Trophoblast cell (in vitro differentiated cells and primary cell): ENCODE data around the gene CSMD2.

Experiments
- DNase-seq, 2 donors: peaks; one replicate each; pipeline ENCODE4 v3.0.0-alpha.2; 2016
- H2AFZ ChIP-seq: 2 replicates; pipeline ENCODE4 v1.6.1; 2013; ENCODE audit warnings: low read length, moderate library complexity, mild to moderate bottlenecking; ENCODE audit not compliant: insufficient read depth, poor library complexity
- H2AK5ac ChIP-seq: 2 replicates; pipeline ENCODE4 v1.6.1; 2013; ENCODE audit warnings: mild to moderate bottlenecking, low read length
- H2BK120ac ChIP-seq: 2 replicates; pipeline ENCODE4 v1.6.1; 2013; ENCODE audit warnings: low read length, mild to moderate bottlenecking, moderate library complexity; ENCODE audit not compliant: insufficient read depth, poor library complexity
- H2BK12ac ChIP-seq: 2 replicates; pipeline ENCODE4 v1.6.1; 2013; ENCODE audit warnings: mild to moderate bottlenecking, low read length, moderate library complexity
- H2BK5ac ChIP-seq: 2 replicates; pipeline ENCODE4 v1.6.1; 2013; ENCODE audit warnings: low read length, low read depth, moderate library complexity, mild to moderate bottlenecking; ENCODE audit not compliant: poor library complexity
- H3K14ac ChIP-seq: 2 replicates; pipeline ENCODE4 v1.6.1; 2013; ENCODE audit warnings: mild to moderate bottlenecking, low read length
- H3K18ac ChIP-seq: 2 replicates; pipeline ENCODE4 v1.6.1; 2013; ENCODE audit warnings: mild to moderate bottlenecking, low read length
- H3K23ac ChIP-seq: 2 replicates; pipeline ENCODE4 v1.6.1; 2013; ENCODE audit warnings: low read length
- H3K27ac ChIP-seq: 2 replicates; pipeline ENCODE4 v1.5.1; 2013; ENCODE audit warnings: low read depth, mild to moderate bottlenecking, inconsistent platforms, low read length, moderate library complexity
- H3K27me3 ChIP-seq: 2 replicates; pipeline ENCODE4 v1.6.1; 2013; ENCODE audit warnings: inconsistent platforms, mild to moderate bottlenecking, low read length, moderate library complexity; ENCODE audit not compliant: insufficient read depth
- H3K36me3 ChIP-seq, 2 experiments: 1 replicate in 1 of 2; 2 replicates in 1 of 2; pipeline ENCODE4 v1.6.1; 2013; ENCODE audit warnings: low read length in 2 of 2, mild to moderate bottlenecking in 2 of 2, moderate library complexity in 1 of 2; ENCODE audit not compliant: insufficient read depth in 2 of 2, control insufficient read depth in 1 of 2
- H3K4ac ChIP-seq: 2 replicates; pipeline ENCODE4 v1.6.1; 2013; ENCODE audit warnings: low read depth, mild to moderate bottlenecking, low read length, moderate library complexity
- H3K4me1 ChIP-seq, 2 experiments: 1 replicate in 1 of 2; 2 replicates in 1 of 2; pipeline ENCODE4 v1.6.1; 2013; ENCODE audit warnings: low read length in 2 of 2, mild to moderate bottlenecking in 2 of 2, moderate library complexity in 1 of 2; ENCODE audit not compliant: insufficient read depth in 2 of 2, control insufficient read depth in 1 of 2
- H3K4me2 ChIP-seq: 2 replicates; pipeline ENCODE4 v1.6.1; 2013; ENCODE audit warnings: inconsistent platforms, mild to moderate bottlenecking, low read length, moderate library complexity
- H3K4me3 ChIP-seq: 2 replicates; pipeline ENCODE4 v1.5.1; 2013; ENCODE audit warnings: mild to moderate bottlenecking, low read depth, low read length, inconsistent platforms
- H3K79me1 ChIP-seq: one replicate; pipeline ENCODE4 v1.6.1; 2013; ENCODE audit warnings: low read length
- H3K79me2 ChIP-seq: 2 replicates; pipeline ENCODE4 v1.6.1; 2013; ENCODE audit warnings: low read length, mild to moderate bottlenecking; ENCODE audit not compliant: control insufficient read depth, insufficient read depth, poor library complexity
- H3K9ac ChIP-seq: 2 replicates; pipeline ENCODE4 v1.6.1; 2013; ENCODE audit warnings: mild to moderate bottlenecking, low read length
- H3K9me3 ChIP-seq: 2 replicates; pipeline ENCODE4 v1.6.1; 2013; ENCODE audit warnings: low read depth, mild to moderate bottlenecking, control low read depth, inconsistent platforms, low read length; ENCODE audit not compliant: insufficient read depth
- H4K12ac ChIP-seq: 2 replicates; pipeline ENCODE4 v1.6.1; 2013; ENCODE audit warnings: low read depth, mild to moderate bottlenecking, low read length, moderate library complexity
- H4K8ac ChIP-seq: 2 replicates; pipeline ENCODE4 v1.6.1; 2013; ENCODE audit warnings: low read depth, mild to moderate bottlenecking, low read length, moderate library complexity
- H4K91ac ChIP-seq: one replicate; pipeline ENCODE4 v1.6.1; 2013; ENCODE audit warnings: low read depth, mild to moderate bottlenecking, low read length, moderate library complexity
- WGBS: extraction: QIAGEN DNeasy Blood & Tissue Kit; methylation state at CpG from one replicate; pipeline ENCODE4 v1.1.7; 2013; ENCODE audit warnings: missing lambda C conversion rate; ENCODE audit not compliant: insufficient read length, insufficient coverage; ENCODE audit errors: extremely low coverage; 5-methylcytosine and 5-hydroxymethylcytosine counted together

The CSMD2 gene

GRCh38 chr1:33782776-33783175 is 382.3 kb downstream of the CSMD2 start:
- no peak overlapping the region for H3K14ac ChIP-seq
- H3K4ac ChIP-seq = no peak overlapping the region
- H3K79me1 ChIP-seq = no peaks in the 10 kb centered on the region
- no peak overlapping the region for H2BK5ac ChIP-seq
- no peak overlapping the region for H3K4me3 ChIP-seq
- no peak overlapping the region for H2AK5ac ChIP-seq
- DNase-seq = no peak
- H3K18ac ChIP-seq = no peak overlapping the region
- no peaks in the 10 kb centered on the region for H3K9me3 ChIP-seq
- H4K91ac ChIP-seq = no peak overlapping the region
- no peaks in the 10 kb centered on the region for H3K27me3 ChIP-seq
- no peak overlapping the region for H3K4me2 ChIP-seq
- H3K23ac ChIP-seq = no peak overlapping the region
- H3K9ac ChIP-seq = no peak overlapping the region
- no peaks in the 10 kb centered on the region for H3K79me2 ChIP-seq
- H2BK12ac ChIP-seq = no peak overlapping the region
- no peaks in the 10 kb centered on the region for H3K4me1 ChIP-seq
- H4K12ac ChIP-seq = no peak overlapping the region
- H3K36me3 ChIP-seq = no peaks in the 10 kb centered on the region
- H2AFZ ChIP-seq = no peak overlapping the region
- WGBS = no CpG with 5 or more reads among the region's 7 CpGs
- no peak overlapping the region for H4K8ac ChIP-seq
- no peak overlapping the region for H2BK120ac ChIP-seq
- no peak overlapping the region for H3K27ac ChIP-seq

GRCh38 chr1:33781652-33782051 is 383.4 kb downstream of the CSMD2 start:
- Histone ChIP-seq H4K91ac (no peak overlapping the region), H4K8ac (no peak overlapping the region), H3K14ac (no peak overlapping the region), H2BK12ac (no peak overlapping the region), H3K23ac (no peak overlapping the region), H3K4ac (no peak overlapping the region), H3K9me3 (no peaks in the 10 kb centered on the region), H3K18ac (no peak overlapping the region), H3K27me3 (no peaks in the 10 kb centered on the region), H3K4me3 (no peak overlapping the region), H3K4me1 (no peaks in the 10 kb centered on the region), H4K12ac (no peak overlapping the region), H3K36me3 (no peaks in the 10 kb centered on the region), H3K9ac (no peak overlapping the region), H3K27ac (no peak overlapping the region), H2BK5ac (no peak overlapping the region), H2AFZ (no peak overlapping the region), H2AK5ac (no peak overlapping the region), H3K4me2 (no peak overlapping the region), H3K79me2 (no peaks in the 10 kb centered on the region), H2BK120ac (no peak overlapping the region), H3K79me1 (no peaks in the 10 kb centered on the region)
- no CpG with 5 or more reads among the region's 2 CpGs for WGBS
- no peak for DNase-seq

- H3K14ac ChIP-seq = no peak overlapping the region
- H3K4me2 ChIP-seq = no peak overlapping the region
- no peaks in the 10 kb centered on the region for H3K36me3 ChIP-seq
- H3K27me3 ChIP-seq = no peaks in the 10 kb centered on the region
- H2AK5ac ChIP-seq = no peak overlapping the region
- no peaks in the 10 kb centered on the region for H3K79me1 ChIP-seq
- H3K18ac ChIP-seq = no peak overlapping the region
- no peak overlapping the region for H2BK12ac ChIP-seq
- H3K23ac ChIP-seq = no peak overlapping the region
- H4K91ac ChIP-seq = no peak overlapping the region
- DNase-seq = no peak
- H3K4me3 ChIP-seq = no peak overlapping the region
- no peak overlapping the region for H3K9ac ChIP-seq
- H2BK120ac ChIP-seq = no peak overlapping the region
- no peak overlapping the region for H4K8ac ChIP-seq
- H2AFZ ChIP-seq = no peak overlapping the region
- no CpG with 5 or more reads among the region's 4 CpGs for WGBS
- no peak overlapping the region for H3K4ac ChIP-seq
- H3K4me1 ChIP-seq = no peaks in the 10 kb centered on the region
- H3K27ac ChIP-seq = no peak overlapping the region
- no peak overlapping the region for H2BK5ac ChIP-seq
- H3K79me2 ChIP-seq = no peaks in the 10 kb centered on the region
- no peaks in the 10 kb centered on the region for H3K9me3 ChIP-seq
- no peak overlapping the region for H4K12ac ChIP-seq
These were observed 387.7 kb downstream of the CSMD2 start for GRCh38 chr1:33777337-33777736.

GRCh38 chr1:33768821-33769220 is 396.2 kb downstream of the CSMD2 start:
- Histone ChIP-seq H3K4me3 (no peak overlapping the region), H2BK12ac (no peak overlapping the region), H3K79me1 (no peaks in the 10 kb centered on the region), H3K18ac (no peak overlapping the region), H3K79me2 (no peaks in the 10 kb centered on the region), H2BK120ac (no peak overlapping the region), H2AFZ (no peak overlapping the region), H3K23ac (no peak overlapping the region), H3K4me2 (no peak overlapping the region), H3K14ac (no peak overlapping the region), H3K27ac (no peak overlapping the region), H3K36me3 (no peaks in the 10 kb centered on the region), H4K91ac (no peak overlapping the region), H2BK5ac (no peak overlapping the region), H3K27me3 (no peaks in the 10 kb centered on the region), H3K9me3 (peaks cover 2% of the 10 kb centered on the region), H3K4me1 (no peaks in the 10 kb centered on the region), H3K9ac (no peak overlapping the region), H4K12ac (no peak overlapping the region), H2AK5ac (no peak overlapping the region), H4K8ac (no peak overlapping the region), H3K4ac (no peak overlapping the region)
- DNase-seq = peak; percentile 39 to 59
- WGBS = no CpG with 5 or more reads among the region's 2 CpGs
